Measurements from ENCODE around the gene LRRC2. TPM values are rescaled to one million over a fixed set of nuclear protein-coding genes. Genes with fewer than 3 reads are reported as not detected.

The LRRC2 gene
- total RNA-seq, 1 donor from 2014 or later: not detected

DNA sequence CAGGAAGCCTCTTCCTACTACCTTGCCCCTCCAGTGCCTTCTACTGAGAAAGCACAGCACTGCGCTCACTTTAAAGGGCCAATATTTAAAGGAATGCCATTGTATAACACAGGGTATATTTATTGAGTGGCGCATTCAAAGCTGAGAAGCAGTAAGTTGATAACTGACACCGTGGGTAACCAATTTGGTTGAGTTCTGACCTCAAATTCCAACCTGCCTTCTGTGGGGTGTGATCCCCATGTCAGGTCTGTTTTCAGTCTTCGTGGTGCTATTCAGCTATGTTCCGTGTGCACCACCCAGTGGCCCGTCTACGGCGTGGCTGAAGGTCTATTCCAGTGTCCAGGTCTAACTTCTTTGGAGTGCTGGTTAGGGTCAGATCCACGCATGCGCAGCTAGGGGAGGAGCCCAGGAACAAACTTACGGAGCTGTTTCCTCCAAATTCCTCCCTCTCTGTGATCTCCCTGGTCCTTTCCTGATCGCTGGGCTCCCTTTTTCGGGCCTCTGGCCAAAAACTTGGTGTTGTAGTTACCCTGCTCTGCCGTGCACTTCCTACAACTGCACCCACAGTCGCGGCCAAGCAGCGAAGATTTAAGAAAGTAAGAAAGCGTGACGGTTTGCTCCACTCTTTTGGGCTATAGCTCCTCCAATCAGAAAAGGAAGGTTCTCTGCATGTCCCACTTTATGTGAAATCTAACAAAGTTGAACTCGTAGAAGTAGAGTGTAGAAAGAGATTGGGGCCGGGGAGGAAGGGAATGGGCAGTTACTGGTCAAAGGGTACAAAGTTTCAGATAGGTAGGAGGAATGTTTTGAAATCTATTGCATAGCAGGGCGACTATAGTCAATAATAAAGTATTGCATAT lies 7.7 kb downstream of the LRRC2 start:
- no peaks in the 10 kb centered on the region for H3F3A ChIP-seq (ENCODE audit: low read depth)
- Mint-ChIP-seq H3K36me3 (no peaks in the 10 kb centered on the region), H3K27ac (peak overlapping the region; percentile 21), H3K4me1 (peaks cover 3% of the 10 kb centered on the region), H3K9me3 (peaks cover 6% of the 10 kb centered on the region), H3K27me3 (ENCODE audit: insufficient read depth, low read depth) (no peaks in the 10 kb centered on the region), H3K4me3 (peak overlapping the region; percentile 67)
- peak; percentile 84 for DNase-seq (ENCODE audit: low spot score)
- H3K36me3 ChIP-seq: no peaks in the 10 kb centered on the region
- peak overlapping the region; percentile 96 for H2AFZ ChIP-seq (replicated peaks)
- H3K4me2 ChIP-seq: peak overlapping the region; percentile 65
- H3K27me3 ChIP-seq: no peaks in the 10 kb centered on the region
- H3K9me3 ChIP-seq (ENCODE audit: low read depth): no peaks in the 10 kb centered on the region
- TF ChIP-seq EZH2phosphoT487 (IDR thresholded peaks at IDR 0.05) (no peak), EZH2 (IDR thresholded peaks at IDR 0.05) (no peak)
- TF ChIP-seq, protein P1, sequence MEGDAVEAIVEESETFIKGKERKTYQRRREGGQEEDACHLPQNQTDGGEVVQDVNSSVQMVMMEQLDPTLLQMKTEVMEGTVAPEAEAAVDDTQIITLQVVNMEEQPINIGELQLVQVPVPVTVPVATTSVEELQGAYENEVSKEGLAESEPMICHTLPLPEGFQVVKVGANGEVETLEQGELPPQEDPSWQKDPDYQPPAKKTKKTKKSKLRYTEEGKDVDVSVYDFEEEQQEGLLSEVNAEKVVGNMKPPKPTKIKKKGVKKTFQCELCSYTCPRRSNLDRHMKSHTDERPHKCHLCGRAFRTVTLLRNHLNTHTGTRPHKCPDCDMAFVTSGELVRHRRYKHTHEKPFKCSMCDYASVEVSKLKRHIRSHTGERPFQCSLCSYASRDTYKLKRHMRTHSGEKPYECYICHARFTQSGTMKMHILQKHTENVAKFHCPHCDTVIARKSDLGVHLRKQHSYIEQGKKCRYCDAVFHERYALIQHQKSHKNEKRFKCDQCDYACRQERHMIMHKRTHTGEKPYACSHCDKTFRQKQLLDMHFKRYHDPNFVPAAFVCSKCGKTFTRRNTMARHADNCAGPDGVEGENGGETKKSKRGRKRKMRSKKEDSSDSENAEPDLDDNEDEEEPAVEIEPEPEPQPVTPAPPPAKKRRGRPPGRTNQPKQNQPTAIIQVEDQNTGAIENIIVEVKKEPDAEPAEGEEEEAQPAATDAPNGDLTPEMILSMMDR (IDR thresholded peaks at IDR 0.05): peak; percentile 55
- H3K4me1 ChIP-seq: peaks cover 5% of the 10 kb centered on the region
- H3K4me3 ChIP-seq: peak overlapping the region; percentile 37
- H3K27ac ChIP-seq: no peak overlapping the region
- H3K9ac ChIP-seq: no peak overlapping the region
- no peaks in the 10 kb centered on the region for H4K20me1 ChIP-seq (ENCODE audit: low read depth)
- H3K79me2 ChIP-seq (ENCODE audit: low read depth): no peaks in the 10 kb centered on the region

DNA sequence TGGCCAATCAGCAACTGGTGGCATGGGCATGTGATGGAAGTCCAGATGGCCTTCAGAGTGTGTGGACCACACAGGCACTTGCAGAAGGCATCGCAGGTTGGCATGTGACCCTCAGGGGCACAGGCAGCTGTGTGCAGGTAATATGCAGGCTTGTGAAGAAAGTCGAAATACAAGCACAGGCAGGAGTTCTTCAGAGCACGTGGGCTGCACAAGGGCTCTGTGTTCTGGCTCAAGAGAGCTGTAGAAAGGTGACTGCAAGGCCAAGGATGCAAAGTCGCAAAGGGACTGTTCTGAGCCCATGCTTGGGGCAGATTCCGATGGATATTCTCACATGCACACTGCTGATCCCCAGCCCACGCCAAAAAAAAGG lies 8.3 kb downstream of the LRRC2 start:
- Histone ChIP-seq H3K4me2 (no peak overlapping the region), H3K9me3 (ENCODE audit: low read depth) (no peaks in the 10 kb centered on the region), H2AFZ (replicated peaks) (peak overlapping the region; percentile 96), H3K9ac (no peak overlapping the region), H3K79me2 (ENCODE audit: low read depth) (no peaks in the 10 kb centered on the region), H3K4me1 (peaks cover 5% of the 10 kb centered on the region), H3K4me3 (no peak overlapping the region), H3F3A (ENCODE audit: low read depth) (no peaks in the 10 kb centered on the region), H3K27me3 (no peaks in the 10 kb centered on the region), H4K20me1 (ENCODE audit: low read depth) (no peaks in the 10 kb centered on the region), H3K36me3 (no peaks in the 10 kb centered on the region), H3K27ac (no peak overlapping the region)
- H3K36me3 Mint-ChIP-seq: no peaks in the 10 kb centered on the region
- H3K9me3 Mint-ChIP-seq: peaks cover 3% of the 10 kb centered on the region
- DNase-seq (ENCODE audit: low spot score): no peak
- H3K27me3 Mint-ChIP-seq (ENCODE audit: insufficient read depth, low read depth): no peaks in the 10 kb centered on the region
- H3K4me1 Mint-ChIP-seq: no peaks in the 10 kb centered on the region
- no peak overlapping the region for H3K4me3 Mint-ChIP-seq
- TF ChIP-seq, protein P1 (IDR thresholded peaks at IDR 0.05): no peak
- no peak overlapping the region for H3K27ac Mint-ChIP-seq

DNA sequence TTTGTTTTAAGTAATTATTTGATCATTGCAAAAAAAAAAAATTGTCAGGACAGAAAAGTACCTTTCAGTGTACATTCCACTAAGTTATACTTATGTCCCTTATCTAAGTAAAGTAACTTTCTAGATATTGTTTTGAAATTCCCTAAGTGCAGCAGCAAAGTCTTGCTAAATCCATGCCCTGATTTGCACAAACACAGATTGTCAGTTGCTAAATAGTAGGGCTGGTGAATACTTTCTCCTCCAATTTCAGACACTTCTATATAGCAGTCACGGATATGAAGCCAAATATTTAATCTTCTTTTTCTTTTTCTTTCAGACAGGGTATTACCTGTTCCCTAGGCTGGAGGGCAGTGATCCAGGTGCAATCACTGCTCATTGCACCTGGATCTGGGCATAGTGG lies 12.9 kb downstream of the LRRC2 start:
- no peak overlapping the region for H3K4me3 Mint-ChIP-seq
- H3K4me3 ChIP-seq: no peak overlapping the region
- no peaks in the 10 kb centered on the region for H3F3A ChIP-seq (ENCODE audit: low read depth)
- no peak overlapping the region for H2AFZ ChIP-seq (replicated peaks)
- no peaks in the 10 kb centered on the region for H4K20me1 ChIP-seq (ENCODE audit: low read depth)
- H3K36me3 ChIP-seq: no peaks in the 10 kb centered on the region
- DNase-seq (ENCODE audit: low spot score): no peak
- no peak overlapping the region for H3K9ac ChIP-seq
- no peaks in the 10 kb centered on the region for H3K4me1 ChIP-seq
- H3K79me2 ChIP-seq (ENCODE audit: low read depth): no peaks in the 10 kb centered on the region
- no peak overlapping the region for H3K4me2 ChIP-seq
- H3K4me1 Mint-ChIP-seq: no peaks in the 10 kb centered on the region
- no peaks in the 10 kb centered on the region for H3K36me3 Mint-ChIP-seq
- no peak overlapping the region for H3K27ac ChIP-seq
- H3K27me3 Mint-ChIP-seq (ENCODE audit: insufficient read depth, low read depth): peaks cover 7% of the 10 kb centered on the region
- no peak overlapping the region for H3K27ac Mint-ChIP-seq
- peaks cover 3% of the 10 kb centered on the region for H3K9me3 Mint-ChIP-seq
- no peaks in the 10 kb centered on the region for H3K9me3 ChIP-seq (ENCODE audit: low read depth)
- H3K27me3 ChIP-seq: no peaks in the 10 kb centered on the region
- TF ChIP-seq, protein P1 (IDR thresholded peaks at IDR 0.05): no peak
- no peak for TF ChIP-seq EZH2 (IDR thresholded peaks at IDR 0.05)
- no peak for TF ChIP-seq EZH2phosphoT487 (IDR thresholded peaks at IDR 0.05)
